HG03196 (cell line): ENCODE measurements around the gene SLC22A14.

Experiments used
- ATAC-seq: cut with Tn5 transposase; IDR thresholded peaks from one replicate; pipeline ENCODE4 v1.9.1; 2021; ENCODE audit not compliant: unreplicated experiment

The SLC22A14 gene

GRCh38 chr3:38337703-38338102, 55.6 kb downstream of the SLC22A14 start:
- no peak for ATAC-seq

- no peak for ATAC-seq
These were observed 61.9 kb downstream of the SLC22A14 start for GRCh38 chr3:38343797-38344594.

- ATAC-seq = peak; percentile 26
These were observed 63.9 kb downstream of the SLC22A14 start for GRCh38 chr3:38345879-38346586.

- ATAC-seq = peak; percentile 97
These were observed 64.7 kb downstream of the SLC22A14 start, which contains the start of gene XYLB for GRCh38 chr3:38346587-38347410. XYLB (plus strand) TSS chr3:38346785; CDS start chr3:38346869, 84 bp downstream.

- no peak for ATAC-seq
These were observed 65.5 kb downstream of the SLC22A14 start for GRCh38 chr3:38347421-38348200.

- ATAC-seq = no peak
These were observed 66.8 kb downstream of the SLC22A14 start for GRCh38 chr3:38348903-38349302.

GRCh38 chr3:38349684-38350359, 67.7 kb downstream of the SLC22A14 start:
- no peak for ATAC-seq

- ATAC-seq = no peak
These were observed 71.1 kb downstream of the SLC22A14 start for GRCh38 chr3:38353151-38353550.

GRCh38 chr3:38354588-38355330, 72.7 kb downstream of the SLC22A14 start:
- no peak for ATAC-seq

- ATAC-seq = no peak
These were observed 76.9 kb downstream of the SLC22A14 start for GRCh38 chr3:38359038-38359437.

- no peak for ATAC-seq
These were observed 78.3 kb downstream of the SLC22A14 start for GRCh38 chr3:38360345-38360744.

GRCh38 chr3:38361496-38361895, 79.4 kb downstream of the SLC22A14 start:
- ATAC-seq = no peak

GRCh38 chr3:38362825-38363224, 80.7 kb downstream of the SLC22A14 start:
- ATAC-seq = no peak

- ATAC-seq = no peak
These were observed 82.8 kb downstream of the SLC22A14 start for GRCh38 chr3:38364721-38365400.

GRCh38 chr3:38365469-38366062, 83.5 kb downstream of the SLC22A14 start:
- no peak for ATAC-seq

GRCh38 chr3:38366082-38366481, 84.0 kb downstream of the SLC22A14 start:
- ATAC-seq = no peak

- ATAC-seq = no peak
These were observed 85.7 kb downstream of the SLC22A14 start for GRCh38 chr3:38367779-38368178.
